ENCODE results near the gene SYNGR3.

GRCh38 chr16:1984347-1985225, 5.2 kb upstream of the SYNGR3 start:
- TF ChIP-seq CTCF (IDR thresholded peaks at IDR 0.05) (no peak), POLR2A (IDR thresholded peaks at IDR 0.05) (no peak)
